Upper lobe of left lung (tissue), 6 donors: ENCODE data around the gene GCHFR. TPM values are rescaled to one million over a fixed set of nuclear protein-coding genes. Genes with fewer than 3 reads are reported as not detected.

ENCODE experiments used
- ATAC-seq, 2 donors: fragments of 200-7000 bp; cut with Tn5 transposase; one replicate each; pipeline ENCODE4 v1.9.1; 2022; ENCODE audit warnings: mild to moderate bottlenecking in 2 of 2, moderate library complexity in 2 of 2; ENCODE audit not compliant: low FRiP score in 2 of 2
- DNase-seq, 2 donors: peaks; one replicate each; pipeline ENCODE4 v3.0.0-alpha.2; 2019 to 2020
- H3K27ac ChIP-seq, 4 donors: fragments of 200-600 bp; sonication (generic); one replicate each; pipeline ENCODE4 v1.5.1; 2016 to 2019
- H3K27me3 ChIP-seq, 4 donors: fragments of 200-600 bp; sonication (generic); one replicate each; pipeline ENCODE4 v1.5.1; 2017 to 2019
- H3K36me3 ChIP-seq, 4 donors: fragments of 200-600 bp; sonication (generic); one replicate each; pipeline ENCODE4 v1.5.1; 2016 to 2019
- H3K4me1 ChIP-seq, 4 donors: fragments of 200-600 bp; sonication (generic); one replicate each; pipeline ENCODE4 v1.5.1; 2018 to 2019
- H3K4me3 ChIP-seq, 4 donors: fragments of 200-600 bp; sonication (generic); one replicate each; pipeline ENCODE4 v1.5.1; 2017 to 2019; ENCODE audit warnings: mild to moderate bottlenecking in 2 of 4, moderate library complexity in 1 of 4
- H3K9me3 ChIP-seq, 4 donors: fragments of 200-600 bp; sonication (generic); one replicate each; pipeline ENCODE4 v1.5.1; 2018 to 2019
- CTCF ChIP-seq, 6 experiments: fragments of 450-650 bp in 4 of 6; fragments of 200-600 bp in 2 of 6; sonication (generic) in 2 of 6; IDR thresholded peaks; one replicate each; pipeline ENCODE4 v1.5.1; 2016 to 2019; ENCODE audit warnings: antibody characterized with exemption in 6 of 6
- EP300 ChIP-seq, 4 donors: sonication (generic); formaldehyde crosslinking; IDR thresholded peaks; one replicate each; pipeline ENCODE4 v1.5.1; 2017; ENCODE audit warnings: antibody characterized with exemption in 4 of 4, control low read depth in 2 of 4
- POLR2A ChIP-seq, 4 donors: fragments of 450-650 bp; IDR thresholded peaks; one replicate each; pipeline ENCODE4 v1.5.1; 2016 to 2017; ENCODE audit warnings: antibody characterized with exemption in 4 of 4, mild to moderate bottlenecking in 2 of 4
- POLR2AphosphoS5 ChIP-seq, 2 donors: sonication (generic); formaldehyde crosslinking; IDR thresholded peaks; one replicate each; pipeline ENCODE4 v1.5.1; 2017; ENCODE audit warnings: antibody characterized with exemption in 2 of 2
- WGBS, 2 donors: methylation state at CpG; one replicate each; pipeline ENCODE4 v1.1.5; 2017 to 2018; 5-methylcytosine and 5-hydroxymethylcytosine counted together
- total RNA-seq, 6 donors: library from RNA; depleted of rRNA in 4 of 6; stranded (reverse); fragments of >200 nt in 4 of 6; gene quantifications; one replicate each; pipeline versions ENCODE4 v1.1.0 to v1.2.1, GENCODE V29; 2016 to 2021
- donor health status: DM: no; HTN: no; CAD: no; lungs with moderate emphysema.
- donor health status: DM: no; HTN: yes; CAD: no; lungs with severe emphysema.

The GCHFR gene
- total RNA-seq, 6 donors from 2014 or later, result 84.9 to 206 (median 105) TPM

DNA sequence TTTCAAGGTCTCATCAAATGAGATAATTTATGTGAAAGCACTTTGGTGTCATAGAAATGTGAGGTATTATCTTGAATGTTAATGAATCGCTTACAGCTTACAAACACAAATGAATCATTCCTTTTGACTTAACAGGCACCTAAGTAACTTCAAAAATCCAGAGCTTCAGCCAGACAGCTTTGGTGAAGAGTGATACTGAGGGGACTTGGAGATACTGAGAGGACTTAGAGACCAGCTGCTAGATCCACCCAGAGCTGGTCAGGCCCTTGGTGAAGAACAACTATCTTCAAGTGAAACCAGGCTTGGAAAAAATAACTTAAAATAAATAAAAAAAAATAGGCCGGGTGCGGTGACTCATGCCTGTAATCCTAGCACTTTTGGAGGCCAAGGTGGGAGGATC, 26.9 kb downstream of the GCHFR start:
- H3K27ac ChIP-seq, result peak overlapping the region in 1 of 4 donors; percentile 29
- DNase-seq, result no peak
- TF ChIP-seq POLR2A (IDR thresholded peaks at IDR 0.05) (no peak), EP300 (IDR thresholded peaks at IDR 0.05) (no peak), CTCF (IDR thresholded peaks at IDR 0.05) (no peak), POLR2AphosphoS5 (IDR thresholded peaks at IDR 0.05) (no peak)
- ATAC-seq, result no peak
- no peaks in the 10 kb centered on the region for H3K27me3 ChIP-seq
- 83 to 94% methylated on average over 3 of the region's 3 CpGs for WGBS, 2 donors
- peaks cover 31 to 54% (median 43%) of the 10 kb centered on the region in 4 donors for H3K4me1 ChIP-seq
- H3K9me3 ChIP-seq, result no peaks in the 10 kb centered on the region
- peaks cover 0 to 12% (median 6%) of the 10 kb centered on the region in 4 donors for H3K36me3 ChIP-seq
- no peak overlapping the region for H3K4me3 ChIP-seq

- no peak overlapping the region for H3K4me3 ChIP-seq
- peaks cover 0 to 12% (median 6%) of the 10 kb centered on the region in 4 donors for H3K36me3 ChIP-seq
- TF ChIP-seq CTCF (IDR thresholded peaks at IDR 0.05), result no peak
- no peak for TF ChIP-seq POLR2AphosphoS5 (IDR thresholded peaks at IDR 0.05)
- no peak for TF ChIP-seq POLR2A (IDR thresholded peaks at IDR 0.05)
- TF ChIP-seq EP300 (IDR thresholded peaks at IDR 0.05), result no peak
- H3K4me1 ChIP-seq, result peaks cover 31 to 55% (median 39%) of the 10 kb centered on the region in 4 donors
- WGBS, 2 donors, result 93% methylated on average over 2 to 3 of the region's 3 CpGs
- H3K27ac ChIP-seq, result no peak overlapping the region
- ATAC-seq (no peak), DNase-seq (no peak)
- no peaks in the 10 kb centered on the region for H3K9me3 ChIP-seq
- H3K27me3 ChIP-seq, result no peaks in the 10 kb centered on the region
Measured at GRCh38 chr15:40792394-40792793, 28.5 kb downstream of the GCHFR start.

GRCh38 chr15:40793216-40793989, 29.5 kb downstream of the GCHFR start:
- ATAC-seq (peak in 1 of 2 donors; percentile 54), DNase-seq (no peak)
- no peaks in the 10 kb centered on the region for H3K27me3 ChIP-seq
- H3K4me3 ChIP-seq, result no peak overlapping the region
- peaks cover 0 to 12% (median 6%) of the 10 kb centered on the region in 4 donors for H3K36me3 ChIP-seq
- no peaks in the 10 kb centered on the region for H3K9me3 ChIP-seq
- no peak for TF ChIP-seq POLR2AphosphoS5 (IDR thresholded peaks at IDR 0.05)
- no peak for TF ChIP-seq POLR2A (IDR thresholded peaks at IDR 0.05)
- no peak for TF ChIP-seq EP300 (IDR thresholded peaks at IDR 0.05)
- TF ChIP-seq CTCF (IDR thresholded peaks at IDR 0.05), result no peak
- WGBS, 2 donors, result 70 to 81% methylated on average over 9 of the region's 9 CpGs
- H3K4me1 ChIP-seq, result peaks cover 23 to 47% (median 30%) of the 10 kb centered on the region in 4 donors
- no peak overlapping the region for H3K27ac ChIP-seq

DNA sequence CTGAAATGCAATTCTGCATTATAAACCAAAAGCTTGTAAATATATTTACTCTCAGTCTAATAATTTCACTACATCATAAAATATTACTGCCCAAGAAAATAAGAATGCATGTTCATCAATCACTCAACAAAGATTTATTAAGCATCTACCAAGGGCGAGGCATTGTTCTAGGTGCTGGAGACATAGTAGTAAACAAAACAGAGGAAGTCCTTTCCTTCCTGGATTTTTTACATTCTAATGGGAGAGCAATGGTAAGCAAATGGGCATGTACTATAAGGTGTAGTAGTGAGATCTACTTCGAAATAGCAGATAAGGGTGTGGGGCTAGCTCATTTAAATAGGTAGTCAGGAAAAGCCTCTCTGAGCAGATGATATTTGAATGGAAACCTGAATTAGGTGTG, 32.2 kb downstream of the GCHFR start:
- ATAC-seq (no peak), DNase-seq (no peak)
- Histone ChIP-seq H3K9me3 (no peaks in the 10 kb centered on the region), H3K36me3 (peaks cover 0 to 9% (median 5%) of the 10 kb centered on the region in 4 donors), H3K4me3 (no peak overlapping the region), H3K27me3 (no peaks in the 10 kb centered on the region), H3K4me1 (peaks cover 12 to 23% (median 17%) of the 10 kb centered on the region in 4 donors), H3K27ac (peak overlapping the region in 1 of 4 donors; percentile 31)
- TF ChIP-seq POLR2AphosphoS5 (IDR thresholded peaks at IDR 0.05) (no peak), EP300 (IDR thresholded peaks at IDR 0.05) (no peak), POLR2A (IDR thresholded peaks at IDR 0.05) (no peak), CTCF (IDR thresholded peaks at IDR 0.05) (no peak)
- 57 to 58% methylated on average over 2 of the region's 2 CpGs for WGBS, 2 donors
